ENCODE measurements around the gene GLI1.

GLI1 gene

DNA sequence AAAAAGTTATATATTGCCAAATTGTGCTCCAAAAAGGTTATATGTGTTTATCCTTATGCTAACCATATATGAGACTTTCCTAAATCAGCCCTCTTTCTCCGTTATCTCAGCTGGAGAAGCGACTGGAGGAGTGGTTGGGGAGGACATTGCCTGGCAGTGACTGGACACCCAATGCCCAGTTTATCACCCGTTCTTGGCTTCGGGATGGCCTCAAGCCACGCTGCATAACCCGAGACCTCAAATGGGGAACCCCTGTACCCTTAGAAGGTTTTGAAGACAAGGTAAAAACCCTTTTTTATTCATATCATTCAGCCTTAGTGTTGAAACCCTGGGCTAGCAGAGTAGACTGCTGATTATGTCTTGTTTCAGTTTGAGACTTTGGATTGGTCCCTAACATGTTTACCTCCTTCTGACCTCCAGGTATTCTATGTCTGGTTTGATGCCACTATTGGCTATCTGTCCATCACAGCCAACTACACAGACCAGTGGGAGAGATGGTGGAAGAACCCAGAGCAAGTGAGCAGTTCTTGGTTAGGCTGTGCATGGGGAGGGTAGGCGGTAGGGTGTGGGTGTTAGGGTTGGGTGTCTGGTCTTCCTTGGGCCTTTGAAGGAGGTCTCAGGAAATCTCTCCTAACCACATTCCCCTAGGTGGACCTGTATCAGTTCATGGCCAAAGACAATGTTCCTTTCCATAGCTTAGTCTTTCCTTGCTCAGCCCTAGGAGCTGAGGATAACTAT lies 52.2 kb downstream of the GLI1 start:
- TF ChIP-seq BACH2 (CRISPR knock-in tag; IDR thresholded peaks at IDR 0.05; ENCODE audit: borderline replicate concordance) (no peak), ZNF565 (CRISPR knock-in tag; conservative IDR thresholded peaks at IDR 0.05; ENCODE audit: low read depth) (no peak), ZFP30 (CRISPR knock-in tag; IDR thresholded peaks at IDR 0.05) (no peak), TOX (CRISPR knock-in tag; IDR thresholded peaks at IDR 0.05; ENCODE audit: borderline replicate concordance) (no peak), ZNF8 (CRISPR knock-in tag; IDR thresholded peaks at IDR 0.05) (no peak), SNAI2 (CRISPR knock-in tag; IDR thresholded peaks at IDR 0.05) (no peak), PPARA (CRISPR knock-in tag; IDR thresholded peaks at IDR 0.05; ENCODE audit: borderline replicate concordance) (no peak), CSRNP3 (CRISPR knock-in tag; IDR thresholded peaks at IDR 0.05) (no peak), RARB (CRISPR knock-in tag; IDR thresholded peaks at IDR 0.05) (no peak), TCF4 (CRISPR knock-in tag; IDR thresholded peaks at IDR 0.05; ENCODE audit: borderline replicate concordance) (no peak)
- TF ChIP-seq, protein P1, sequence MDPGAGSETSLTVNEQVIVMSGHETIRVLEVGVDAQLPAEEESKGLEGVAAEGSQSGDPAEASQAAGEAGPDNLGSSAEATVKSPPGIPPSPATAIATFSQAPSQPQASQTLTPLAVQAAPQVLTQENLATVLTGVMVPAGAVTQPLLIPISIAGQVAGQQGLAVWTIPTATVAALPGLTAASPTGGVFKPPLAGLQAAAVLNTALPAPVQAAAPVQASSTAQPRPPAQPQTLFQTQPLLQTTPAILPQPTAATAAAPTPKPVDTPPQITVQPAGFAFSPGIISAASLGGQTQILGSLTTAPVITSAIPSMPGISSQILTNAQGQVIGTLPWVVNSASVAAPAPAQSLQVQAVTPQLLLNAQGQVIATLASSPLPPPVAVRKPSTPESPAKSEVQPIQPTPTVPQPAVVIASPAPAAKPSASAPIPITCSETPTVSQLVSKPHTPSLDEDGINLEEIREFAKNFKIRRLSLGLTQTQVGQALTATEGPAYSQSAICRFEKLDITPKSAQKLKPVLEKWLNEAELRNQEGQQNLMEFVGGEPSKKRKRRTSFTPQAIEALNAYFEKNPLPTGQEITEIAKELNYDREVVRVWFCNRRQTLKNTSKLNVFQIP (CRISPR knock-in tag; IDR thresholded peaks at IDR 0.05; ENCODE audit: borderline replicate concordance, low read depth), result no peak
- TF ChIP-seq, protein P2, sequence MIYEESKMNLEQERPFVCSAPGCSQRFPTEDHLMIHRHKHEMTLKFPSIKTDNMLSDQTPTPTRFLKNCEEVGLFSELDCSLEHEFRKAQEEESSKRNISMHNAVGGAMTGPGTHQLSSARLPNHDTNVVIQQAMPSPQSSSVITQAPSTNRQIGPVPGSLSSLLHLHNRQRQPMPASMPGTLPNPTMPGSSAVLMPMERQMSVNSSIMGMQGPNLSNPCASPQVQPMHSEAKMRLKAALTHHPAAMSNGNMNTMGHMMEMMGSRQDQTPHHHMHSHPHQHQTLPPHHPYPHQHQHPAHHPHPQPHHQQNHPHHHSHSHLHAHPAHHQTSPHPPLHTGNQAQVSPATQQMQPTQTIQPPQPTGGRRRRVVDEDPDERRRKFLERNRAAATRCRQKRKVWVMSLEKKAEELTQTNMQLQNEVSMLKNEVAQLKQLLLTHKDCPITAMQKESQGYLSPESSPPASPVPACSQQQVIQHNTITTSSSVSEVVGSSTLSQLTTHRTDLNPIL (CRISPR knock-in tag; IDR thresholded peaks at IDR 0.05; ENCODE audit: low read depth), result no peak
- no peak for ATAC-seq

DNA sequence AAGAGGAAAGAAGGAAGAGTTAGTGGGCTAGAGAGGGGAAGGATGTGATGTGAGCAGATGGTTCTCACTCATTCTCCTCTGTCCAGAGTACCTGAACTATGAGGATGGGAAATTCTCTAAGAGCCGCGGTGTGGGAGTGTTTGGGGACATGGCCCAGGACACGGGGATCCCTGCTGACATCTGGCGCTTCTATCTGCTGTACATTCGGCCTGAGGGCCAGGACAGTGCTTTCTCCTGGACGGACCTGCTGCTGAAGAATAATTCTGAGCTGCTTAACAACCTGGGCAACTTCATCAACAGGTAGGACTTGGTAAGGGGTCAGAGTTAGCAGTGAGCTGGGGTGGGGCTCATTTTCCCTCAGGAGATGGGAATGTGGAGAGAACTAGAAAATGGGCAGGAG lies 53.1 kb downstream of the GLI1 start:
- no peak for ATAC-seq
- TF ChIP-seq ZFP30 (CRISPR knock-in tag; IDR thresholded peaks at IDR 0.05) (no peak), ISL1 (CRISPR knock-in tag; IDR thresholded peaks at IDR 0.05) (no peak), CSDC2 (CRISPR knock-in tag; IDR thresholded peaks at IDR 0.05) (no peak), PPARA (CRISPR knock-in tag; IDR thresholded peaks at IDR 0.05; ENCODE audit: borderline replicate concordance) (no peak), BACH2 (CRISPR knock-in tag; IDR thresholded peaks at IDR 0.05; ENCODE audit: borderline replicate concordance) (no peak), CSRNP3 (CRISPR knock-in tag; IDR thresholded peaks at IDR 0.05) (no peak), TSHZ2 (CRISPR knock-in tag; IDR thresholded peaks at IDR 0.05) (no peak), ZFP3 (CRISPR knock-in tag; IDR thresholded peaks at IDR 0.05) (no peak), RARB (CRISPR knock-in tag; IDR thresholded peaks at IDR 0.05) (no peak), ZNF565 (CRISPR knock-in tag; conservative IDR thresholded peaks at IDR 0.05; ENCODE audit: low read depth) (no peak), ARNTL (CRISPR knock-in tag; IDR thresholded peaks at IDR 0.05; ENCODE audit: borderline replicate concordance, low read depth) (no peak), TOX (CRISPR knock-in tag; IDR thresholded peaks at IDR 0.05; ENCODE audit: borderline replicate concordance) (no peak), OSR1 (CRISPR knock-in tag; IDR thresholded peaks at IDR 0.05) (no peak)
- TF ChIP-seq, protein P2 (CRISPR knock-in tag; IDR thresholded peaks at IDR 0.05; ENCODE audit: low read depth), result no peak

Data from SK-N-SH treated with all-trans-retinoic acid at 6 μM for 48 hours (cell line).